H9 (cell line): Measurements from ENCODE around the gene RGS9. TPM values are rescaled to one million over a fixed set of nuclear protein-coding genes. Genes with fewer than 3 reads are reported as not detected.

ENCODE experiments used
- DNase-seq: peaks from one replicate; pipeline ENCODE4 v3.0.0-alpha.2; 2017
- H2AFZ ChIP-seq: one replicate; pipeline ENCODE4 v1.6.1; 2013; ENCODE audit warnings: mild to moderate bottlenecking, low read length, control low read depth, moderate library complexity
- H2AK5ac ChIP-seq: 2 replicates; pipeline ENCODE4 v1.6.1; 2013; ENCODE audit warnings: low read length, control low read depth, mixed read lengths; ENCODE audit not compliant: insufficient read length
- H2BK120ac ChIP-seq: one replicate; pipeline ENCODE4 v1.6.1; 2013; ENCODE audit warnings: low read depth, mild to moderate bottlenecking, low read length, control low read depth, inconsistent platforms; ENCODE audit not compliant: poor library complexity, severe bottlenecking
- H2BK12ac ChIP-seq: 2 replicates; pipeline ENCODE4 v1.6.1; 2013; ENCODE audit warnings: low read length, control low read depth, mixed read lengths, low read depth; ENCODE audit not compliant: insufficient read length
- H2BK15ac ChIP-seq: 2 replicates; pipeline ENCODE4 v1.6.1; 2013; ENCODE audit warnings: low read depth, low read length, control low read depth
- H2BK20ac ChIP-seq: one replicate; pipeline ENCODE4 v1.6.1; 2013; ENCODE audit warnings: low read depth, mild to moderate bottlenecking, low read length, control low read depth, inconsistent platforms; ENCODE audit not compliant: poor library complexity, severe bottlenecking
- H2BK5ac ChIP-seq: 2 replicates; pipeline ENCODE4 v1.6.1; 2013; ENCODE audit warnings: low read length, control low read depth, mixed read lengths; ENCODE audit not compliant: insufficient read length
- H3K14ac ChIP-seq: 2 replicates; pipeline ENCODE4 v1.6.1; 2013; ENCODE audit warnings: low read length, control low read depth; ENCODE audit not compliant: insufficient read depth
- H3K18ac ChIP-seq: 2 replicates; pipeline ENCODE4 v1.6.1; 2013; ENCODE audit warnings: low read depth, mild to moderate bottlenecking, mixed read lengths, low read length, control low read depth; ENCODE audit not compliant: insufficient read length
- H3K23ac ChIP-seq: 2 replicates; pipeline ENCODE4 v1.6.1; 2013; ENCODE audit warnings: low read length, control low read depth, mixed read lengths, low read depth; ENCODE audit not compliant: insufficient read length
- H3K23me2 ChIP-seq: 2 replicates; pipeline ENCODE4 v1.6.1; 2013; ENCODE audit warnings: low read depth, mild to moderate bottlenecking, mixed read lengths, low read length, control low read depth; ENCODE audit not compliant: insufficient read length, poor library complexity, severe bottlenecking
- H3K27ac ChIP-seq: 2 replicates; pipeline ENCODE4 v1.5.1; 2013; ENCODE audit warnings: low read length, control low read depth, mixed read lengths, low read depth; ENCODE audit not compliant: insufficient read length
- H3K27me3 ChIP-seq: 2 replicates; pipeline ENCODE4 v1.6.1; 2013; ENCODE audit warnings: low read length, control low read depth, inconsistent platforms; ENCODE audit not compliant: insufficient read depth
- H3K4ac ChIP-seq: 2 replicates; pipeline ENCODE4 v1.6.1; 2013; ENCODE audit warnings: low read depth, mild to moderate bottlenecking, control low read depth, inconsistent platforms, low read length, moderate library complexity
- H3K4me1 ChIP-seq: 2 replicates; pipeline ENCODE4 v1.6.1; 2013; ENCODE audit warnings: low read length, control low read depth, inconsistent platforms; ENCODE audit not compliant: insufficient read depth
- H3K4me2 ChIP-seq: 2 replicates; pipeline ENCODE4 v1.6.1; 2013; ENCODE audit warnings: low read length, control low read depth, mixed read lengths; ENCODE audit not compliant: insufficient read length, insufficient read depth
- H3K56ac ChIP-seq: 2 replicates; pipeline ENCODE4 v1.6.1; 2013; ENCODE audit warnings: low read depth, mild to moderate bottlenecking, mixed read lengths, low read length, control low read depth; ENCODE audit not compliant: insufficient read length
- H3K79me1 ChIP-seq: 2 replicates; pipeline ENCODE4 v1.6.1; 2013; ENCODE audit warnings: low read depth, mild to moderate bottlenecking, moderate library complexity, low read length, control low read depth, inconsistent platforms; ENCODE audit not compliant: insufficient read depth, poor library complexity, severe bottlenecking
- H3K79me2 ChIP-seq: 2 replicates; pipeline ENCODE4 v1.6.1; 2013; ENCODE audit warnings: low read length, control low read depth, inconsistent platforms; ENCODE audit not compliant: insufficient read depth
- H3K9ac ChIP-seq: 2 replicates; pipeline ENCODE4 v1.6.1; 2013; ENCODE audit warnings: low read length, control low read depth, mixed read lengths; ENCODE audit not compliant: insufficient read length; ENCODE audit errors: extremely low read depth
- H3K9me3 ChIP-seq: one replicate; pipeline ENCODE4 v1.6.1; 2013; ENCODE audit warnings: low read depth, low read length, inconsistent platforms; ENCODE audit not compliant: control insufficient read depth
- H3T11ph ChIP-seq: one replicate; pipeline ENCODE4 v1.6.1; 2013; ENCODE audit warnings: mild to moderate bottlenecking, low read length, control low read depth, inconsistent platforms
- H4K20me1 ChIP-seq: one replicate; pipeline ENCODE4 v1.6.1; 2013; ENCODE audit not compliant: control insufficient read depth, insufficient read length, insufficient read depth
- H4K5ac ChIP-seq: 2 replicates; pipeline ENCODE4 v1.6.1; 2013; ENCODE audit warnings: low read depth, mild to moderate bottlenecking, mixed read lengths, low read length, control low read depth; ENCODE audit not compliant: insufficient read length
- H4K8ac ChIP-seq: replicated peaks from 2 replicates; pipeline ENCODE4 v1.6.1; 2013; ENCODE audit warnings: low read length, control low read depth, mixed read lengths, low read depth; ENCODE audit not compliant: insufficient read length
- H4K91ac ChIP-seq: 2 replicates; pipeline ENCODE4 v1.6.1; 2013; ENCODE audit warnings: low read depth, mild to moderate bottlenecking, moderate library complexity, mixed read lengths, low read length, control low read depth; ENCODE audit not compliant: insufficient read length
- H3K27ac Mint-ChIP-seq, 3 experiments: 2 replicates in 2 of 3; 3 replicates in 1 of 3; pipeline ENCODE4 v1.8.0; 2020 to 2021; ENCODE audit warnings: mixed read lengths in 3 of 3, mild to moderate bottlenecking in 1 of 3, moderate library complexity in 1 of 3
- H3K27me3 Mint-ChIP-seq: 2 replicates; pipeline ENCODE4 v1.8.0; 2021; ENCODE audit warnings: low read depth, mild to moderate bottlenecking, moderate library complexity, mixed read lengths
- H3K36me3 Mint-ChIP-seq, 3 experiments: 2 replicates in 2 of 3; 3 replicates in 1 of 3; pipeline ENCODE4 v1.8.0; 2020 to 2021; ENCODE audit warnings: low read depth in 3 of 3, mixed read lengths in 3 of 3; ENCODE audit not compliant: insufficient read depth in 1 of 3
- H3K4me1 Mint-ChIP-seq, 2 experiments: 2 replicates each; pipeline ENCODE4 v1.8.0; 2020; ENCODE audit warnings: mixed read lengths in 2 of 2
- H3K4me3 Mint-ChIP-seq, 2 experiments: 2 replicates in 1 of 2; 3 replicates in 1 of 2; pipeline ENCODE4 v1.8.0; 2020 to 2021; ENCODE audit warnings: mild to moderate bottlenecking in 2 of 2, mixed read lengths in 2 of 2, moderate library complexity in 1 of 2
- H3K9me3 Mint-ChIP-seq, 2 experiments: 2 replicates in 1 of 2; 3 replicates in 1 of 2; pipeline ENCODE4 v1.8.0; 2020; ENCODE audit warnings: mild to moderate bottlenecking in 2 of 2, mixed read lengths in 2 of 2, moderate library complexity in 1 of 2
- WGBS: extraction: QIAGEN DNeasy Blood & Tissue Kit; methylation state at CpG from one replicate; pipeline ENCODE4 v1.1.7; 2013; ENCODE audit warnings: missing lambda C conversion rate, low lambda C conversion rate, mixed read lengths; ENCODE audit not compliant: insufficient read length; ENCODE audit errors: extremely low coverage; 5-methylcytosine and 5-hydroxymethylcytosine counted together
- total RNA-seq: library from RNA; stranded (reverse); gene quantifications from 2 replicates; pipeline ENCODE4 v1.2.1, GENCODE V29; 2021
- TF ChIP-seq, protein P1 (sequence below): fragments of 200-600 bp; sonication (generic); conservative IDR thresholded peaks from 3 replicates; pipeline ENCODE4 v1.8.0; 2021; ENCODE audit warnings: antibody characterized with exemption, mild to moderate bottlenecking

RGS9 gene
- total RNA-seq, 1 experiment from 2014 or later, result 12.0 TPM

DNA sequence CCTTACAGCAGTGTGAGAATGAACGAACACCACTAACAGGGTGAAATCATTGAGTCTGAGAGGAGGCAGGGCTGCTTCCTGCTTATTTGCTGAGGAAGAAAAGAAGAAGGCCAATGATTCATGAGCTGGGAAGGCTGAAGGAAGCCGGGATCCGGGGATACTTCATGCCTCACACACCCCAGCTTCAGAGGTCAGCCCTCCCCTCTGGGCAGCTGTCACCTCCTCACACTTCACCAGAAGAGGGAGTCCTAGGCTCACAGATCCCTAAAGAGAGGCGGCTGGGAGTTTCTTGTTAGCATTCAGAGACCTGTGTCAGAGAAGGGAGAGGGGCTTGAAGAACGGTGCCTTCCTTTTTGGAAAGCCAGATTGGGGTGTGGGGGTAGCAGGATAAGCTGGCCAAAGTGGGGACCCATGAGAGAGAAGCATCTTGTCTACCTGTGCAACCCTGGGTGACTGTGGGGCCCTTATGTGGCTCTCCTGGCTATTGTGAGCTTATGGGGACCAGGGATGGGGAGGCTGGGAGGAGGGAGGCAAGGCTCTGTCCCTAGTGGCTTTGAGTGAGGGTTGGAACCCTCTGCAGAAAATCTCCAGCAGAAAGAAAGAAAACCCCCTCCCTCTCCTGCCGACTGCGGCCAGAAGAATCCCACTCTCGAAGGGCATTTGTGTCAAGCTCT, 94.6 kb downstream of the RGS9 start:
- H3K36me3 Mint-ChIP-seq, result peaks cover 0 to 3% (median 1%) of the 10 kb centered on the region in 3 experiments; a peak in 1 of 7 replicates
- Histone ChIP-seq H3K9me3 (no peaks in the 10 kb centered on the region), H2BK15ac (no peak overlapping the region), H3K23me2 (no peaks in the 10 kb centered on the region), H3T11ph (no peak overlapping the region), H3K9ac (no peak overlapping the region), H2BK5ac (no peak overlapping the region), H3K56ac (no peak overlapping the region), H4K5ac (no peak overlapping the region), H2AK5ac (no peak overlapping the region), H3K4me1 (no peaks in the 10 kb centered on the region), H2BK20ac (no peak overlapping the region), H2AFZ (peak overlapping the region; percentile 86), H3K14ac (no peak overlapping the region), H2BK120ac (no peak overlapping the region), H3K79me2 (no peaks in the 10 kb centered on the region), H3K27ac (no peak overlapping the region), H3K79me1 (no peaks in the 10 kb centered on the region), H3K23ac (no peak overlapping the region), H4K91ac (no peak overlapping the region), H4K20me1 (no peaks in the 10 kb centered on the region), H4K8ac (no peak overlapping the region), H3K4ac (no peak overlapping the region), H3K18ac (no peak overlapping the region), H3K27me3 (no peaks in the 10 kb centered on the region), H3K4me2 (no peak overlapping the region), H2BK12ac (no peak overlapping the region)
- WGBS, result no CpG with 5 or more reads among the region's 8 CpGs
- no peaks in the 10 kb centered on the region; the same call in 1 of the 2 replicates for H3K27me3 Mint-ChIP-seq
- TF ChIP-seq, protein P1, sequence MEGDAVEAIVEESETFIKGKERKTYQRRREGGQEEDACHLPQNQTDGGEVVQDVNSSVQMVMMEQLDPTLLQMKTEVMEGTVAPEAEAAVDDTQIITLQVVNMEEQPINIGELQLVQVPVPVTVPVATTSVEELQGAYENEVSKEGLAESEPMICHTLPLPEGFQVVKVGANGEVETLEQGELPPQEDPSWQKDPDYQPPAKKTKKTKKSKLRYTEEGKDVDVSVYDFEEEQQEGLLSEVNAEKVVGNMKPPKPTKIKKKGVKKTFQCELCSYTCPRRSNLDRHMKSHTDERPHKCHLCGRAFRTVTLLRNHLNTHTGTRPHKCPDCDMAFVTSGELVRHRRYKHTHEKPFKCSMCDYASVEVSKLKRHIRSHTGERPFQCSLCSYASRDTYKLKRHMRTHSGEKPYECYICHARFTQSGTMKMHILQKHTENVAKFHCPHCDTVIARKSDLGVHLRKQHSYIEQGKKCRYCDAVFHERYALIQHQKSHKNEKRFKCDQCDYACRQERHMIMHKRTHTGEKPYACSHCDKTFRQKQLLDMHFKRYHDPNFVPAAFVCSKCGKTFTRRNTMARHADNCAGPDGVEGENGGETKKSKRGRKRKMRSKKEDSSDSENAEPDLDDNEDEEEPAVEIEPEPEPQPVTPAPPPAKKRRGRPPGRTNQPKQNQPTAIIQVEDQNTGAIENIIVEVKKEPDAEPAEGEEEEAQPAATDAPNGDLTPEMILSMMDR, result peak; percentile 84
- H3K27ac Mint-ChIP-seq, result no peak overlapping the region
- H3K9me3 Mint-ChIP-seq, result peaks cover 6 to 7% of the 10 kb centered on the region in 2 experiments; a peak in 4 of 5 replicates
- peak; percentile 89 for DNase-seq
- H3K4me3 Mint-ChIP-seq, result no peak overlapping the region
- peaks cover 12 to 15% of the 10 kb centered on the region in 2 experiments; a peak in 3 of 4 replicates for H3K4me1 Mint-ChIP-seq
